HG03139 (cell line): ENCODE data around the gene FUT9.
"Not testable (repeated sequence)": the region's sequence is repeated elsewhere in the genome, so short reads cannot be mapped to it uniquely, and the experiment has no call there.

Experiments
- ATAC-seq: cut with Tn5 transposase; IDR thresholded peaks from one replicate; pipeline ENCODE4 v1.9.1; 2021; ENCODE audit not compliant: unreplicated experiment

The FUT9 gene

GRCh38 chr6:96171112-96171511 is 155.3 kb downstream of the FUT9 start:
- ATAC-seq: no peak

- ATAC-seq: no peak
Measured at GRCh38 chr6:96184798-96185197, 169.0 kb downstream of the FUT9 start.

GRCh38 chr6:96186094-96186493 is 170.3 kb downstream of the FUT9 start:
- no peak for ATAC-seq

DNA sequence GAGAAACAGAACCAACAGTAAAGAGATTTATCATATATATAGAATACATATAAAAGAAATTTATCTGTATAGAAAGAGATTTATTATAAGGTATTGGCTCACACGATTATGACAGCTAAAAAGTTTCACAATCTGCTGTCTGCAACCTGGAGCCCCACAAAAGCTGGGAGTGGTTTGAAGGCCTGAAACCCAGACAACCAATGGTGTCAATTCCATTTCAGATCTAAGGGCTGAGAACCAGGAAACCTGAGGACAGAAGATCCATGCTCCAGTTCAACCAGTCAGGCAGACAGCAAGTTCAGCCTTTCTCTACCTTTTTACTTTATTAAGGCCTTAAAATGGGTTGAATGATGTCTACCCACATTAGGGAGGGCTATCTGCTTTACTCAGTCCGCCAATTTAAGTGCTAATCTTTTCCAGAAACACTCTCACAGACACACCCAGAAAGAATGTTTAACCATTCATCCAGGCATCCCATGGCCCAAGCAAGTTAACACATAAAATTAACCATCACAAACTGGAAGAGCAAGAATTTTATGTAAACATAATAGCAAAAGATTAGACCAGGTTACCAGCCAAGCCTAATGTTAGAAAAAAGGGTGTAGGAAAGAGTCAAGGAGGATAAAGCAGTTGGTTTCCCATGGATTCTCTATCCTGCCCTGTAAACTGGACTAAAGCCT is 170.9 kb downstream of the FUT9 start:
- no peak for ATAC-seq

DNA sequence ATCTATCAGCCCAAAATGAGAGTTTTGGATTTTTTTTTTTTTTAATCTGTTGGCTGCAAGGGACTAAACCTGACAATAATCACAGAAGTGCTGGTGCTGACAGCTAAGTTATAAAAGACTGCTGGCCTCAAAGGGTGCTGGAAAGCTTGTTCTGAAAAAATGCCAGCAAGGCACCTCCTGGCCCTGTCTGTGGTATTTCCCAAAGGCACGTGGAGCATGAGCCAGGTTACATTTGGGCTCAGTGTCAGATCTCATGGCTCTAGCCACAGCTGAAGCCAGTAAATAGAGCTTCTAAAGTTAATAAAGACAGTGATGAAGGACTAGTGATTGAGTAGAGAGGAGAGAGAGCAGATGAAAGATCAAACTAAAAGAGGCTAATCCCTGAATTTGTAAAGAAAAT is 178.9 kb downstream of the FUT9 start:
- ATAC-seq: no peak

- ATAC-seq: no peak
Measured at GRCh38 chr6:96195272-96195671, 179.5 kb downstream of the FUT9 start.

DNA sequence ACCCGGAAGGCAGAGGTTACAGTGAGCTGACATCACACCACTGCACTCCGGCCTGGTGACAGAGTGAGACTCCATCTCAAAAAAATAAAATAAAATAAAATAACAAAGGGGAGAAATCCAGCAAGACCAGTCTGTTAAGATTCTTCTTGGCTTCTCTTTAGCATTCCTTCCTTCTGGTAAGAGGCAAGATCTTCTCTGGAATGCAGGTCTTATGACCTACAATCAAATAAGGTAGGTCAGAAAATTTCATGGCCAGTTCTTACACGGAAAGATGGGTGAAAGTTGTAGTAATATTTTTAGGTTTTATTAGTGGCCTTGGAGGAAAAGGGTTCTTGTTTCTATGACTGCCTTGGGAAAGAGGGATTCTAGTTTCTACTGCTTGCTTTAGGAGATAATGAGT is 180.9 kb downstream of the FUT9 start:
- ATAC-seq: no peak

DNA sequence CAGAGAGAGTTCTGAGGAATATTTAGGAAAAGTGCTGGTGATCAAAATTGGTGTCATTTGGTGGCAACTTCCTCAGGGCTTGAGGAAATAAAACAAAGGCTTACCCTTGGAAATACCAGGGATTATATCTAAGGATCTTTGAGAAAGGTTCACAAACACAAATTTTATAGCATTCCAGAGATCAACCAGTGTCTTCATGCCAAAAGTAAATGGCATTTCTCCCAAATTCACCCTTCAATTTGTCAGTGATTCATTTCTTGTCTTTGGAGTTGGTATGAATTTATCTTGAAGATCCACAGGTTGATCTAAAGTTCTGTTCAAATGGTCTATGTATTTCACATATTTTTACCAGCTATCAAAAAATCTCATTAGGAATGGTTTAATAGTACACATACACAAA is 181.5 kb downstream of the FUT9 start:
- ATAC-seq: no peak

DNA sequence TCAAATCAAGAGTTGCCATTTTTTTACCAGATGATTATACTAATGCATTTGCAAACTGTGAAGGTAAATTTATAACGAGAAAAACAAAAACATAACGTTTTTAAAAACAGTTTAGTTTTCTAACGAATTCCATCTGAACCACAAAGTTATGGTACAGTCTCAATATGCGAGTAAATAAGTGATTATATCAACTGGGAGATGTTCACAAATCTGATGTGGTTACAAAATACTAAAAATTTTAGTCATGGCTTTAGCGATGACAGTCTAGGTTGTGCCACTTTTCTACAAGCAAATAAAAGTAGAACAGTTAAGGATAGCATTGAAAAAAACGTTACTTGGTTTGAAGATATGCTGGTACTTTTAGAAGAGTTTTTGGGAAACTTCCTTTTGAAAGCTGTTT is 186.8 kb downstream of the FUT9 start:
- ATAC-seq: no peak

DNA sequence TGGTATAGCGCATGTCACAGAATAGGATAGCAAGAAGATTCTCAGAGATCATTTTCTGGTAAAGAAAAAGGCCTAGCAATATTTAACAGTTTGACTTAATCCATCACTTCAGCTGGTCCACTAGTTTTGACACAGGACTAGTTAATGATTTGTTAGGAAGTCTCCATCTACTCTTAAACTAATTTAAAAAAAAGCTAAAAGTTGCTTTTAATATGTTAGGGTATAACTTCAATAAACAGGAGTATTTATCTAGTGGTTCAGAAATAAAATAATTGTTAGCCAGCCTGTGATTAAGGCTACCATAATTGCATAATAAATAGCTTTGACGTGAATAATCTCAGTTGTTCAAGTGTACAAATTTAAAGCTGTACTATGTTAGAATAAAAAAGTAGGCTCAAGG is 195.6 kb downstream of the FUT9 start:
- no peak for ATAC-seq

DNA sequence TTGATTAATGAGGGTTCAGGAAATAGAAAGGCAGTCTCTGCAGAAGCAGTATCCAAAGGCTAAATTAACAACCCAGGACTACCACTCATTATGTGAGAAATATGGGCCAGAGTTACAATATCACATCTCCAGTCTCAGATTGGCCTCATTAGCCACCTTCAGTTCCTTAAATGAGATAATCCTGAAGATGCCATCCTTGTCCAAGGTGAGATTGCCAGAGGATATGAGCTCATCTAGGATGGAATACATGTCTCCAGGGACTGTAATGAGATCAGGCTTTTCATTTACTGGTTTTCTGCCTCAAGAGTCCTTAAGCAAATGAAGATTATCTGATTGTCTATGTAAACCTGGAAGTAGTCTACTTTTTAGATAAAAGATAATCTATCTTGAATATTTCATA is 196.3 kb downstream of the FUT9 start:
- ATAC-seq: no peak

DNA sequence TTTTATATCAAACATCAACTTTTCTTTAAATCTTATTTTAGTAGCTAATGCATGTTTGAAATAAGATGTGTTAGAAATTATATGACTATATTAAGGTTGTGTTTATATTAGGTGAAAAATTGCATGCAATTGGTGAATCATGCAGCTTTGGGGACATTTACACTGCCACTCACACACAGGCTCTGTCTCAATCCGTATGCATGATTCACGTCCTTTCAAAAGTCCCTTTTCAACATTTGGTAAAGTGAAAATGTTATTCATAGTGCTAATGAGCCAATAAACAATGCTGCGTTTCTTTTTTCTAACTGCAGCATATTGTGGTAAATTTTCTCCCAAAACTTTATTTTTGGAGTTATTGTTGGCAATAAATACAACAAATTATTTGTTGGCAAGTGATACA is 198.0 kb downstream of the FUT9 start:
- no peak for ATAC-seq

- no peak for ATAC-seq
Measured at GRCh38 chr6:96223695-96224094, 207.9 kb downstream of the FUT9 start.

GRCh38 chr6:96227135-96227534 is 211.4 kb downstream of the FUT9 start:
- no peak for ATAC-seq

GRCh38 chr6:96234444-96234843 is 218.7 kb downstream of the FUT9 start:
- no peak for ATAC-seq

- no peak for ATAC-seq
Measured at GRCh38 chr6:96235927-96236326, 220.2 kb downstream of the FUT9 start.

GRCh38 chr6:96236471-96236870 is 220.7 kb downstream of the FUT9 start:
- ATAC-seq: no peak

DNA sequence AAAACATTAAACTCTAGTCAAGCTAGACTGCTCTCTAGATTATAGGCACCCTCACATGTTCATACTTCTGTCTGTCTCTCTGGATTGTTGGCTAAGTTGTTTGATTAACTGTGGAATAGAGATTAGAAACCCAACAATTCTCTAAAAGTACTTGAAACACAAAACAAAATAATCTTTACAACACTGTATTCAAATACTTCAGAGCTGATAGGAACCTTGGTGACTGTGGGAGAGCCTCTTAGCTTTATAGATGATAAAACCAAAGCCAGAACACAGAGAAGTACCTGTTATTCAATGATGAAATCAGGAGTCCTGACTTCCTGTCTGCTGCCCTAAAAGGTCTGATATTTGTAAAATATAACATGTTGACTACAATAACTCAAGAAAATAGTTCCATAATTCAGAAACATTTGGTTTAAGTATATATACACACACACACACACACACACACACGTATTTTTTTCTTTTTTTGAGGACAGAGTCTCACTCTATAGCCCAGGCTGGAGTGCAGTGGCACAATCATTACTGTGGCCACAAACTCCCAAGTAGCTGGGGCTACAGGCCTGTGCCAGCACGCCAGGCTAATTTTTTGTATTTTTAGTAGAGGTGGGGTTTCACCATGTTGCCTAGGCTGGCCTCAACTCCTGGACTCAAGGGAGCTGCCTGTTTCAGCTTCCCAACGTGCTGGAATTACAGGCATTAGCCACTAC is 222.0 kb downstream of the FUT9 start:
- ATAC-seq: no peak

- ATAC-seq: no peak
Measured at GRCh38 chr6:96246563-96246962, 230.8 kb downstream of the FUT9 start.

GRCh38 chr6:96249755-96250154 is 234.0 kb downstream of the FUT9 start:
- no peak for ATAC-seq

- ATAC-seq: no peak
Measured at GRCh38 chr6:96257751-96258150, 242.0 kb downstream of the FUT9 start.

GRCh38 chr6:96260787-96261430 is 245.1 kb downstream of the FUT9 start:
- ATAC-seq: not testable (repeated sequence)
